Vagina (tissue), 2 donors: ENCODE results near the gene KDM5B.

Experiments used
- CTCF ChIP-seq, 3 experiments: fragments of 450-650 bp in 2 of 3; fragments of 200-600 bp in 1 of 3; sonication (generic) in 1 of 3; IDR thresholded peaks; one replicate each; pipeline ENCODE4 v1.5.1; 2017 to 2019; ENCODE audit warnings: antibody characterized with exemption in 3 of 3, mild to moderate bottlenecking in 2 of 3, moderate library complexity in 2 of 3
- POLR2A ChIP-seq, 2 donors: fragments of 450-650 bp; IDR thresholded peaks; one replicate each; pipeline ENCODE4 v1.6.1; 2017; ENCODE audit warnings: antibody characterized with exemption in 2 of 2, mild to moderate bottlenecking in 2 of 2, moderate library complexity in 2 of 2
- POLR2AphosphoS5 ChIP-seq, 2 donors: sonication (generic); formaldehyde crosslinking; IDR thresholded peaks; one replicate each; pipeline ENCODE4 v1.9.0; 2017; ENCODE audit warnings: antibody characterized with exemption in 2 of 2, mild to moderate bottlenecking in 2 of 2, low read depth in 1 of 2; ENCODE audit not compliant: insufficient read depth in 1 of 2

- TF ChIP-seq CTCF (IDR thresholded peaks at IDR 0.05) (no peak), POLR2AphosphoS5 (IDR thresholded peaks at IDR 0.05; ENCODE audit: insufficient read depth in 1 of 2, low read depth in 1 of 2) (no peak), POLR2A (IDR thresholded peaks at IDR 0.05) (no peak)
Observed at GRCh38 chr1:202750761-202751160, 57.5 kb downstream of the KDM5B start.
